Measurements from ENCODE around the gene B4GALT5.
"Not testable (repeated sequence)": the region's sequence is repeated elsewhere in the genome, so short reads cannot be mapped to it uniquely, and the experiment has no call there.

Gene B4GALT5

GRCh38 chr20:49656304-49656703 is 57.4 kb downstream of the B4GALT5 start:
- DNase-seq: no peak

GRCh38 chr20:49653925-49654434 is 59.7 kb downstream of the B4GALT5 start:
- no peak for DNase-seq

DNA sequence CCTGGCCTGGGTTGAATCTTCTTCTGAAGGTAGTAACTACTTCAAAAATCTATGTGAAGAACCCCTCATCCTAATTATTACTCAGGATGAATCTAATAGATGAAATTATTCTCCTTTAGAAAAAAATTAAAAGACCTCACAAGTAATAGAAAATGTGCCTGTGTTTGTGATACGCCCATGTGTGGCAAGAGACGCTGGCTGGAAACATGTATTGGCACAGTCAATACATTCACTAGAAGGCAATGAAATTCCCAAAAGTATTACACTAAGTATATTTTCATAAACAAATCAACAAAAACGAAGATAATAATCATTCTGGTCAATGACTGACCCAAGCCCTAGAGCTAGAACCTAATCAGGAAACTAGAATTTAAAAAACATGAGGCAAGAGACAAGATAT is 64.0 kb downstream of the B4GALT5 start:
- DNase-seq: no peak

- no peak for DNase-seq
These were observed 66.1 kb downstream of the B4GALT5 start for GRCh38 chr20:49647550-49647949.

DNA sequence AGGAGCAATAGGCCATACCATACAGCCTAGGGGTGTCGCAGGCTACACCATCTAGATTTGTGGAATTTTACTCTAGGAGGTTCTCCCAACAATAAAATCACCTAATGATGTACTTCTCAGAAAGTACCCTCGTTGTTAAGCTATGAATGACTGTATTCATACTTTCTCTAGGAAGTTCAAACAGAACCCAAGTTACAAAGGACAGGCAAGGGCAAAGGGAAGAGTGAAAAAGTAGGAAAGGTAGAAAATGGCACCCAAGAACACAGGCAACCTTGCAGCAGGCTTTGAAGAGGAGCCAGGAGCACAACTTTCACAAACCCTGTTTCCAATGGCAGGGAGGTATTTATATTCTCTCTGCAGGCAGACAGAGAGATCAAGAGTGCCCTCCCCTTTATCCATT is 67.2 kb downstream of the B4GALT5 start:
- DNase-seq: no peak

DNA sequence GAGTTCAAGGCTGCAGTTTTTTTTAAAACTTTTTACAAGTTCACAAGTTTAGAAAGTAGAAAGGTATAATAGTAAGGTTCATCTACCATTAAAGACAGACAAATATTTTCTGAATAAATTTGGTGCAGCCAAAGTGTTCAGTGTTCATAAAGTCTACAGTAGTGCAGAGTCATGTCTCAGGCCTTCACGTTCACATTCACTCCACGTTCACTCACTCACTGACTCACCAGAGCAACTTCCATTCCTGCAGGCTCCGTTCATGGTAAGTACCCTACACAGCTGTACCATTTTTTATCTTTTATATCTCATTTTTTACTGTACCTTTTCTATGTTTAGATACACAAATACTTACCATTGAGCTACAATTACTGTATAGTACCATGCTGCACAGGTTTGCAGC is 67.6 kb downstream of the B4GALT5 start:
- no peak for DNase-seq

GRCh38 chr20:49644980-49645565 is 68.6 kb downstream of the B4GALT5 start:
- no peak for DNase-seq

- no peak for DNase-seq
These were observed 70.9 kb downstream of the B4GALT5 start for GRCh38 chr20:49642816-49643215.

- no peak for DNase-seq
These were observed 71.7 kb downstream of the B4GALT5 start for GRCh38 chr20:49641683-49642656.

GRCh38 chr20:49637046-49637637 is 76.5 kb downstream of the B4GALT5 start:
- no peak for DNase-seq

DNA sequence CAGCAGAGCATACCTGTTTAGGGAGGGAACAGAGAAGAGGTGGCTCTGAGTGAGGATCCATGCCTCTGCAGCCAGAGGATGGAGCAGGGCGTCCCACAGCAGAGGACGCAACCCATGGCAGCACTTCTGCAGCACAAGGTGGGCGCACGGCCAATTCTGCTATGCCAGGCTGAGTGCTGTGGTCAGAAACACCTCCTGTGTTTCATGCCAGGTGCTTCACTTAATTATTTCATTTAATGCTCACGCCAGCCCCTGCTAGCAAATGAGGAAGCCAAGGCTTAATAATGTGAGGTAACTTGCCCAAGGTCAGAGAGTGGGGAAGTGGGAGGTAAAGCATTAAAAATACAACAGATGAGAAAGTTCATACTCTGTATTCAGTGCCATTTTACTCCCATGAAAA is 77.2 kb downstream of the B4GALT5 start:
- no peak for DNase-seq

DNA sequence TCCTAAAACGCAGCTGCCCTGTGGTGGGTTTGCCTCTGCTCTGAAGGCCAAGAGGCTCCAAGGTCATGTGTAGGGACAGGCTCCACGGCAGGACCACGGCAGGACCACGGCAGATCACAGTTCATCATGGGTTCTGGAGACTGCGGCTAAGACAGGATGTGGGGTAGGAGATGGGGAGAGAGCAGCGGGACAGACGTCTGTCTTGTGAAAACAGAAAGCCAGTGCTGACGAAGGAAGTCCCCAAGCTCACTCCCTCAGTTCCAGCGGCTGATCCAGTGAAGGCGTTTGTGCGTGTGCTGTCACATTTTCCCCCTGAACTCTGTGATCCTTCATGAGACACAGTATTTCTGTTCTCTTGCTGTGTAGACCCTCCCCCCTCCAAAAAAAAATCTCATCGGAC is 77.8 kb downstream of the B4GALT5 start:
- DNase-seq: no peak

DNA sequence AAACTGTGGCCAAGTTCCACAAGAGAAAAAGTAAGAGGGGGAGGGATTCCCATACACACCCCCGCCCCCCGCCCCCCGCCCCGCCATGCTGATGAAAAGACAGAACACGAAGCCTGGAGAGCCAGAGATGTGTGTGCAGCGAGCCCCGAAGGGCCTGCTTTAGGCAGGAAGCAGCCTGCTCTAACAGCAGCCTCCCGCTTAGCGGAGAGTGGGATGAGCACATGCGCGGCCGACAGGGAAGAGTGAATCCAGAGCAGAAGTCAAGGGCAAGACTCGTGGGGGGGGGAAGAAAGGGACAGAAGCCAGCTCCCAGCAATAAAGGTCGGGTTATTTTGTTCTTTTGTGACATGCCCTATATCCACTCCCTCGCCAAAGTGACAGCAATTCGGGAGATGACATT is 78.5 kb downstream of the B4GALT5 start:
- DNase-seq: no peak

DNA sequence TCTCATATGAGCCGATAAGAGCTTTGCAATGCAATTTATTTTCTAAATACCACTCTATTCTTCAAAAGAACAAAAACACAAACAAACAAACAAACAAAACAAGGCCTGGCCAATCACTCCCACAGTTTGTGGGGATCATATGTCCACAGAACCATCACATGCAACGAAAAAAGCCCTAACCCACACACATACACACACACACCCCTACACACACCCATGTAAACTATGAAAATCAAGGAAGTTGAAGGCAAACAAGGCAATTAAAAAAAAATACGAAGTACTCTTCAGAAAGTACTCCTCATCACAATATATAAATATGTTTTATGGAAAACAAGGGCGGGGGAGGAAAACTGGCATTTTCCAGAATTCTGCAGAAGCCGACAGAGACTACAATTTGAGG is 79.6 kb downstream of the B4GALT5 start:
- no peak for DNase-seq

GRCh38 chr20:49633643-49634042 is 80.0 kb downstream of the B4GALT5 start:
- DNase-seq: no peak

DNA sequence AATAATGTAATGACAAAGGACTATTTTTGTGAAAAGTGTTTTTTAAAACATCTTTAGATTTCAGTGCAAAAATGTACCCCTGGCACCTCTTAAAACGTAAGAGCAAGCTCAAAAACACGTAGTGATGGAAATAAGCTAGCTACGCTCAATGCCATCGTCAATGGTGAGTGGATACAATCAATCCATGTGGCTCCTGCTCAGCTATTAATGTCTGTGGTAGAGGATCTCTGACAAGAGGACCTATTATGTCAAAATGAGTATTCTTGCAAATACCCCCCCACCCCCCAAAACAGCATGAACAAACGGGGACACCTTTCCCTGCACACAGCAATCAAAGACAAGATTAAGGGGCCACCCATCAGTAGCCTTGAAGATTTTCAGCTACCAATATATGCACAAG is 80.7 kb downstream of the B4GALT5 start:
- DNase-seq: no peak

GRCh38 chr20:49631856-49632418 is 81.7 kb downstream of the B4GALT5 start:
- no peak for DNase-seq

DNA sequence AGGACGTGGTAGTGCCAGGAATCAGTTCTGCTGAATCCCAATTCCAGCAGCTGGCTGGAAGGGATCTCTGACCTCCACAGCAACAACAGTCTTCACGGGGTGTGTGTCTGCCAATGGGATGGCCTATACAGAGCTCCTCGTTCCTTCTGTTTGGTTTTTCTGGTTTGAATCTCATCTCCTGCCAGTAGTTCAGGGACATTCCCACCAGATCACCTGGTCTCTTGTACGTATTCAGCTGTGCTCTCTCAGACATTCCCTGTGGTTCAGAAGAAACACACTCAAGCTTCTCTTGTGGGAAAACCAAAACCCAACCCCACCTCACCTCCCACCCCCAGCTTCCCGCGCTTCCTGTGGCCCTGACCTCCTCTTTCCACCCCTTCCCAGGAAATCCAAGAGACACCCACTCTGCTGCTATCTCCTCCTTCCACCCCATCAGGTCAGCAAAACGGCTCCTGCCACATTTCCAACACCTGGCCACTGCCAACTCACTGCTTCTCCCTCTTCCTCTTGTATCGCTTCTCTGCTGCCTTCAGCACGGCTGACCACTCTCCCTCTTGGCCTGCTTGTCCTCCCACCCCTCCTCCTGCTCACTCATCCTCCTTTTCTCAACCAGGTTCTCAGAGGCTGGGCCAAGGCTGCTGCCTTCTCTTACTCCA is 82.5 kb downstream of the B4GALT5 start:
- DNase-seq: no peak

DNA sequence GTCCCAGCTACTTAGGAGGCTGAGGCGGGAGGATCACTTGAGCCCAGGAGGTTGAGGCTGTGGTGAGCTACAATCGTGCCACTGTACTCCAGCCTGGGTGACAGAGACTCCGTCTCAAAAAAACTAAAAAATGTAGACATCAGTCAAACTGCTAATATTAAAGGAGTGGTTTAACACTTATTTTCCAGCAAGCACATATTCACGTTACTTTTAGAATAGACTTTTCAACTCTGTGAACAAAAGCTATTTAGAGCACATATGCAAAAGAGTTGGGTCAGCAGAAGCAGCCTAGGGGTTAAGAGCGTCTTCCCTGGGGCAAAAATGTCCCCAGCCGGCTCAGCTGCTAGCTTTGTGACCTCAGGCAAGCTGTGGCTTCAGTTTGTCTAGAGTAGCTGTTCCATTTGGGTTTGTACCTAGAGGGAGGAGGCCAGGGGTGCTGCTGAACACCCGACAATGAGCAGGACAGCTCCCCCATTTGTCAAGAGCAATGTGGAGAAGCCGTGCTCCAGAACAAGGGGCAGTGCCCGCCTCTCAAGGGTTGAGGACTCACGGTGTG is 83.2 kb downstream of the B4GALT5 start:
- DNase-seq: no peak

DNA sequence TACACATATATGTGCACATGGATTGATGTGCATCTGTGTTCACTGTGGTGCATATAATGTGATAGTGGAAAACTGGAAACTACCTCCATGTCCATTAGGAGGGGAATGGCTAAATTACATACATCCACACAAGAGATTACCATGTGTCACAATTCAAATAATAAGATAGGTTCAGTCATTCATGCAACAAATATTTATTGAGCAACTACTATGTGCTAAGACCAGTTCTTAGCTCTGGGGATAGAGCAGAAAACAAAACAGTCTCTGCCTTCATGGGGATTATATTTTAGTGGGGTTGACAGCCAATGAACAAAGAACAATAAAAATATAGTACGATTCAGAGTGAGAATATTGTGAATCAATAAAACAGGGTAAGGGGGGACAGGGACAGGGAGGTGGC is 84.1 kb downstream of the B4GALT5 start:
- no peak for DNase-seq

GRCh38 chr20:49628280-49628679 is 85.4 kb downstream of the B4GALT5 start:
- DNase-seq: not testable (repeated sequence)

GRCh38 chr20:49627329-49627761 is 86.3 kb downstream of the B4GALT5 start:
- no peak for DNase-seq
